Measurements from ENCODE around the gene ZNF428.

- TF ChIP-seq CTCF (conservative IDR thresholded peaks at IDR 0.05; ENCODE audit: low read depth, low read length) (no peak), POLR2A (IDR thresholded peaks at IDR 0.05; ENCODE audit: low read depth, low read length) (no peak), CEBPB (IDR thresholded peaks at IDR 0.05; ENCODE audit: low read depth, low read length) (no peak), RAD21 (IDR thresholded peaks at IDR 0.05; ENCODE audit: low read length) (no peak), MXI1 (IDR thresholded peaks at IDR 0.05; ENCODE audit: borderline replicate concordance, low read depth, low read length) (no peak), FOS (IDR thresholded peaks at IDR 0.05; ENCODE audit: low read depth, low read length) (no peak)
These were observed 9.6 kb downstream of the ZNF428 start for GRCh38 chr19:43609872-43610271.

All from IMR-90 (cell line).